ENCODE data around the gene TBATA. TPM values are rescaled to one million over a fixed set of nuclear protein-coding genes. Genes with fewer than 3 reads are reported as not detected.

The TBATA gene
- total RNA-seq, 1 experiment from 2014 or later = not detected

DNA sequence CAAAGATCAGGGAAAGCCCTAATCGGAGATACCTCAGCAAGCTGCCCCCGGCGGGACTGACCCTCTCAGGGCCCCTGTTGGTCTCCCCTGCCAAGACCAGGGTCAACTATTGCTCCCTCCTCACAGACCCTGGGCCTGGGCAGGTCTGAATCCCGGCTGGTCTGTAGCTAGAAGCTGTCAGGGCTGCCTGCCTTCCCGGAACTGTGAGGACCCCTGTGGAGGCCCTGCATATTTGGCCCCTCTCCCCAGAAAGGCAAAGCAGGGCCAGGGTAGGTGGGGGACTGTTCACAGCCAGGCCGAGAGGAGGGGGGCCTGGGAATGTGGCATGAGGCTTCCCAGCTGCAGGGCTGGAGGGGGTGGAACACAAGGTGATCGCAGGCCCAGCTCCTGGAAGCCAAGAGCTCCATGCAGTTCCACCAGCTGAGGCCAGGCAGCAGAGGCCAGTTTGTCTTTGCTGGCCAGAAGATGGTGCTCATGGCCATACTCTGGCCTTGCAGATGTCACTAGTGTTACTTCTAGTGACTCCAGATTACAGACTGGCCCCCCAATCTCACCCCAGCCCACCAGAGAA, 24.1 kb downstream of the TBATA start:
- Mint-ChIP-seq H3K36me3 (peaks cover 13% of the 10 kb centered on the region), H3K27me3 (ENCODE audit: low read depth) (no peaks in the 10 kb centered on the region), H3K27ac (peak overlapping the region; percentile 47), H3K4me3 (no peak overlapping the region), H3K4me1 (peaks cover 25% of the 10 kb centered on the region), H3K9me3 (peaks cover 14% of the 10 kb centered on the region)
- POLR2A ChIA-PET = interaction anchor here (0.5 kb wide), 1 partner anchor 54 kb away, joined by 3 read pairs; no protein-coding TSS in a partner anchor
- CTCF ChIA-PET = interaction anchor here (0.7 to 2.4 kb wide), 18 partner anchors 22 to 305 kb away, joined by 3 to 19 read pairs (median 4); partner anchors contain the start of gene SGPL1
- TF ChIP-seq, protein P1, sequence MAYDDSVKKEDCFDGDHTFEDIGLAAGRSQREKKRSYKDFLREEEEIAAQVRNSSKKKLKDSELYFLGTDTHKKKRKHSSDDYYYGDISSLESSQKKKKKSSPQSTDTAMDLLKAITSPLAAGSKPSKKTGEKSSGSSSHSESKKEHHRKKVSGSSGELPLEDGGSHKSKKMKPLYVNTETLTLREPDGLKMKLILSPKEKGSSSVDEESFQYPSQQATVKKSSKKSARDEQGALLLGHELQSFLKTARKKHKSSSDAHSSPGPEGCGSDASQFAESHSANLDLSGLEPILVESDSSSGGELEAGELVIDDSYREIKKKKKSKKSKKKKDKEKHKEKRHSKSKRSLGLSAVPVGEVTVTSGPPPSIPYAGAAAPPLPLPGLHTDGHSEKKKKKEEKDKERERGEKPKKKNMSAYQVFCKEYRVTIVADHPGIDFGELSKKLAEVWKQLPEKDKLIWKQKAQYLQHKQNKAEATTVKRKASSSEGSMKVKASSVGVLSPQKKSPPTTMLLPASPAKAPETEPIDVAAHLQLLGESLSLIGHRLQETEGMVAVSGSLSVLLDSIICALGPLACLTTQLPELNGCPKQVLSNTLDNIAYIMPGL (CRISPR knock-in tag; IDR thresholded peaks at IDR 0.05) = peak; percentile 45; the same call in 1 of the 2 replicates
- no peak for TF ChIP-seq ZNF219 (CRISPR knock-in tag; IDR thresholded peaks at IDR 0.05; ENCODE audit: borderline replicate concordance)
- peak; percentile 23; the same call in 1 of the 2 replicates for TF ChIP-seq ZNF423 (CRISPR knock-in tag; IDR thresholded peaks at IDR 0.05)
- ATAC-seq (peak; percentile 62), DNase-seq (ENCODE audit: low spot score) (peak; percentile 61)

DNA sequence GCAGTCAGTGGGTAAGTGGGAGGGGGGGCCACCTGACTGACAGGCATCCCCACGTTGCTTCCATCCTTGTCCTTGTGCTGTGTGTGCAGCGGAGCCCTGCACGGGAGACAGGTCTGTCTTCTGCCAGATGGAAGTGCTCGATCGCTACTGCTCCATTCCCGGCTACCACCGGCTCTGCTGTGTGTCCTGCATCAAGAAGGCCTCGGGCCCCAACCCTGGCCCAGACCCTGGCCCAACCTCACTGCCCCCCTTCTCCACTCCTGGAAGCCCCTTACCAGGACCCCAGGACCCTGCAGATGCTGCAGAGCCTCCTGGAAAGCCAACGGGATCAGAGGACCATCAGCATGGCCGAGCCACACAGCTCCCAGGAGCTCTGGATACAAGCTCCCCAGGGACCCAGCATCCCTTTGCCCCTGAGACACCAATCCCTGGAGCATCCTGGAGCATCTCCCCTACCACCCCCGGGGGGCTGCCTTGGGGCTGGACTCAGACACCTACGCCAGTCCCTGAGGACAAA, 24.8 kb downstream of the TBATA start:
- ChIA-PET POLR2A (no interaction called here), CTCF (interaction anchor here (0.6 to 2.4 kb wide), 14 partner anchors 21 to 210 kb away, joined by 3 to 19 read pairs (median 4); partner anchors contain the start of gene SGPL1)
- H3K9me3 Mint-ChIP-seq = peaks cover 7% of the 10 kb centered on the region
- H3K4me3 Mint-ChIP-seq = no peak overlapping the region
- H3K36me3 Mint-ChIP-seq = peaks cover 5% of the 10 kb centered on the region
- no peak for ATAC-seq
- no peaks in the 10 kb centered on the region for H3K27me3 Mint-ChIP-seq (ENCODE audit: low read depth)
- 0 out of 2 replicates have a peak overlapping the region, but pooled peaks have one; percentile 47 for H3K27ac Mint-ChIP-seq
- H3K4me1 Mint-ChIP-seq = peaks cover 25% of the 10 kb centered on the region
- no peak for DNase-seq (ENCODE audit: low spot score)
- TF ChIP-seq, protein P2, sequence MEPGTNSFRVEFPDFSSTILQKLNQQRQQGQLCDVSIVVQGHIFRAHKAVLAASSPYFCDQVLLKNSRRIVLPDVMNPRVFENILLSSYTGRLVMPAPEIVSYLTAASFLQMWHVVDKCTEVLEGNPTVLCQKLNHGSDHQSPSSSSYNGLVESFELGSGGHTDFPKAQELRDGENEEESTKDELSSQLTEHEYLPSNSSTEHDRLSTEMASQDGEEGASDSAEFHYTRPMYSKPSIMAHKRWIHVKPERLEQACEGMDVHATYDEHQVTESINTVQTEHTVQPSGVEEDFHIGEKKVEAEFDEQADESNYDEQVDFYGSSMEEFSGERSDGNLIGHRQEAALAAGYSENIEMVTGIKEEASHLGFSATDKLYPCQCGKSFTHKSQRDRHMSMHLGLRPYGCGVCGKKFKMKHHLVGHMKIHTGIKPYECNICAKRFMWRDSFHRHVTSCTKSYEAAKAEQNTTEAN (CRISPR knock-in tag; IDR thresholded peaks at IDR 0.05) = no peak
- TF ChIP-seq, protein P3, sequence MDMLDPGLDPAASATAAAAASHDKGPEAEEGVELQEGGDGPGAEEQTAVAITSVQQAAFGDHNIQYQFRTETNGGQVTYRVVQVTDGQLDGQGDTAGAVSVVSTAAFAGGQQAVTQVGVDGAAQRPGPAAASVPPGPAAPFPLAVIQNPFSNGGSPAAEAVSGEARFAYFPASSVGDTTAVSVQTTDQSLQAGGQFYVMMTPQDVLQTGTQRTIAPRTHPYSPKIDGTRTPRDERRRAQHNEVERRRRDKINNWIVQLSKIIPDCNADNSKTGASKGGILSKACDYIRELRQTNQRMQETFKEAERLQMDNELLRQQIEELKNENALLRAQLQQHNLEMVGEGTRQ (CRISPR knock-in tag; IDR thresholded peaks at IDR 0.05) = no peak
- TF ChIP-seq, protein P4, sequence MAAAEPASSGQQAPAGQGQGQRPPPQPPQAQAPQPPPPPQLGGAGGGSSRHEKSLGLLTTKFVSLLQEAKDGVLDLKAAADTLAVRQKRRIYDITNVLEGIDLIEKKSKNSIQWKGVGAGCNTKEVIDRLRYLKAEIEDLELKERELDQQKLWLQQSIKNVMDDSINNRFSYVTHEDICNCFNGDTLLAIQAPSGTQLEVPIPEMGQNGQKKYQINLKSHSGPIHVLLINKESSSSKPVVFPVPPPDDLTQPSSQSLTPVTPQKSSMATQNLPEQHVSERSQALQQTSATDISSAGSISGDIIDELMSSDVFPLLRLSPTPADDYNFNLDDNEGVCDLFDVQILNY (CRISPR knock-in tag; IDR thresholded peaks at IDR 0.05) = no peak
- TF ChIP-seq, protein P5, sequence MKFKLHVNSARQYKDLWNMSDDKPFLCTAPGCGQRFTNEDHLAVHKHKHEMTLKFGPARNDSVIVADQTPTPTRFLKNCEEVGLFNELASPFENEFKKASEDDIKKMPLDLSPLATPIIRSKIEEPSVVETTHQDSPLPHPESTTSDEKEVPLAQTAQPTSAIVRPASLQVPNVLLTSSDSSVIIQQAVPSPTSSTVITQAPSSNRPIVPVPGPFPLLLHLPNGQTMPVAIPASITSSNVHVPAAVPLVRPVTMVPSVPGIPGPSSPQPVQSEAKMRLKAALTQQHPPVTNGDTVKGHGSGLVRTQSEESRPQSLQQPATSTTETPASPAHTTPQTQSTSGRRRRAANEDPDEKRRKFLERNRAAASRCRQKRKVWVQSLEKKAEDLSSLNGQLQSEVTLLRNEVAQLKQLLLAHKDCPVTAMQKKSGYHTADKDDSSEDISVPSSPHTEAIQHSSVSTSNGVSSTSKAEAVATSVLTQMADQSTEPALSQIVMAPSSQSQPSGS (CRISPR knock-in tag; IDR thresholded peaks at IDR 0.05; ENCODE audit: borderline replicate concordance, low read depth) = no peak
- TF ChIP-seq ZNF423 (CRISPR knock-in tag; IDR thresholded peaks at IDR 0.05) (no peak), IRF2 (CRISPR knock-in tag; IDR thresholded peaks at IDR 0.05; ENCODE audit: borderline replicate concordance, low read depth) (no peak), PRRX2 (CRISPR knock-in tag; IDR thresholded peaks at IDR 0.05) (no peak), NR1H2 (CRISPR knock-in tag; IDR thresholded peaks at IDR 0.05) (no peak), ELF4 (CRISPR knock-in tag; IDR thresholded peaks at IDR 0.05; ENCODE audit: low read depth) (no peak)
- TF ChIP-seq, protein P6, sequence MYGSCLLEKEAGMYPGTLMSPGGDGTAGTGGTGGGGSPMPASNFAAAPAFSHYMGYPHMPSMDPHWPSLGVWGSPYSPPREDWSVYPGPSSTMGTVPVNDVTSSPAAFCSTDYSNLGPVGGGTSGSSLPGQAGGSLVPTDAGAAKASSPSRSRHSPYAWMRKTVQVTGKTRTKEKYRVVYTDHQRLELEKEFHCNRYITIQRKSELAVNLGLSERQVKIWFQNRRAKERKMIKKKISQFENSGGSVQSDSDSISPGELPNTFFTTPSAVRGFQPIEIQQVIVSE (CRISPR knock-in tag; IDR thresholded peaks at IDR 0.05; ENCODE audit: borderline replicate concordance) = no peak
- TF ChIP-seq, protein P7, sequence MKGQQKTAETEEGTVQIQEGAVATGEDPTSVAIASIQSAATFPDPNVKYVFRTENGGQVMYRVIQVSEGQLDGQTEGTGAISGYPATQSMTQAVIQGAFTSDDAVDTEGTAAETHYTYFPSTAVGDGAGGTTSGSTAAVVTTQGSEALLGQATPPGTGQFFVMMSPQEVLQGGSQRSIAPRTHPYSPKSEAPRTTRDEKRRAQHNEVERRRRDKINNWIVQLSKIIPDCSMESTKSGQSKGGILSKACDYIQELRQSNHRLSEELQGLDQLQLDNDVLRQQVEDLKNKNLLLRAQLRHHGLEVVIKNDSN (CRISPR knock-in tag; IDR thresholded peaks at IDR 0.05) = no peak
- TF ChIP-seq, protein P8, sequence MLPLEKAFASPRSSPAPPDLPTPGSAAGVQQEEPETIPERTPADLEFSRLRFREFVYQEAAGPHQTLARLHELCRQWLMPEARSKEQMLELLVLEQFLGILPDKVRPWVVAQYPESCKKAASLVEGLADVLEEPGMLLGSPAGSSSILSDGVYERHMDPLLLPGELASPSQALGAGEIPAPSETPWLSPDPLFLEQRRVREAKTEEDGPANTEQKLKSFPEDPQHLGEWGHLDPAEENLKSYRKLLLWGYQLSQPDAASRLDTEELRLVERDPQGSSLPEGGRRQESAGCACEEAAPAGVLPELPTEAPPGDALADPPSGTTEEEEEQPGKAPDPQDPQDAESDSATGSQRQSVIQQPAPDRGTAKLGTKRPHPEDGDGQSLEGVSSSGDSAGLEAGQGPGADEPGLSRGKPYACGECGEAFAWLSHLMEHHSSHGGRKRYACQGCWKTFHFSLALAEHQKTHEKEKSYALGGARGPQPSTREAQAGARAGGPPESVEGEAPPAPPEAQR (CRISPR knock-in tag; IDR thresholded peaks at IDR 0.05) = no peak
- TF ChIP-seq, protein P9, sequence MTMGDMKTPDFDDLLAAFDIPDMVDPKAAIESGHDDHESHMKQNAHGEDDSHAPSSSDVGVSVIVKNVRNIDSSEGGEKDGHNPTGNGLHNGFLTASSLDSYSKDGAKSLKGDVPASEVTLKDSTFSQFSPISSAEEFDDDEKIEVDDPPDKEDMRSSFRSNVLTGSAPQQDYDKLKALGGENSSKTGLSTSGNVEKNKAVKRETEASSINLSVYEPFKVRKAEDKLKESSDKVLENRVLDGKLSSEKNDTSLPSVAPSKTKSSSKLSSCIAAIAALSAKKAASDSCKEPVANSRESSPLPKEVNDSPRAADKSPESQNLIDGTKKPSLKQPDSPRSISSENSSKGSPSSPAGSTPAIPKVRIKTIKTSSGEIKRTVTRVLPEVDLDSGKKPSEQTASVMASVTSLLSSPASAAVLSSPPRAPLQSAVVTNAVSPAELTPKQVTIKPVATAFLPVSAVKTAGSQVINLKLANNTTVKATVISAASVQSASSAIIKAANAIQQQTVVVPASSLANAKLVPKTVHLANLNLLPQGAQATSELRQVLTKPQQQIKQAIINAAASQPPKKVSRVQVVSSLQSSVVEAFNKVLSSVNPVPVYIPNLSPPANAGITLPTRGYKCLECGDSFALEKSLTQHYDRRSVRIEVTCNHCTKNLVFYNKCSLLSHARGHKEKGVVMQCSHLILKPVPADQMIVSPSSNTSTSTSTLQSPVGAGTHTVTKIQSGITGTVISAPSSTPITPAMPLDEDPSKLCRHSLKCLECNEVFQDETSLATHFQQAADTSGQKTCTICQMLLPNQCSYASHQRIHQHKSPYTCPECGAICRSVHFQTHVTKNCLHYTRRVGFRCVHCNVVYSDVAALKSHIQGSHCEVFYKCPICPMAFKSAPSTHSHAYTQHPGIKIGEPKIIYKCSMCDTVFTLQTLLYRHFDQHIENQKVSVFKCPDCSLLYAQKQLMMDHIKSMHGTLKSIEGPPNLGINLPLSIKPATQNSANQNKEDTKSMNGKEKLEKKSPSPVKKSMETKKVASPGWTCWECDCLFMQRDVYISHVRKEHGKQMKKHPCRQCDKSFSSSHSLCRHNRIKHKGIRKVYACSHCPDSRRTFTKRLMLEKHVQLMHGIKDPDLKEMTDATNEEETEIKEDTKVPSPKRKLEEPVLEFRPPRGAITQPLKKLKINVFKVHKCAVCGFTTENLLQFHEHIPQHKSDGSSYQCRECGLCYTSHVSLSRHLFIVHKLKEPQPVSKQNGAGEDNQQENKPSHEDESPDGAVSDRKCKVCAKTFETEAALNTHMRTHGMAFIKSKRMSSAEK (CRISPR knock-in tag; IDR thresholded peaks at IDR 0.05; ENCODE audit: borderline replicate concordance) = no peak
- TF ChIP-seq, protein P10, sequence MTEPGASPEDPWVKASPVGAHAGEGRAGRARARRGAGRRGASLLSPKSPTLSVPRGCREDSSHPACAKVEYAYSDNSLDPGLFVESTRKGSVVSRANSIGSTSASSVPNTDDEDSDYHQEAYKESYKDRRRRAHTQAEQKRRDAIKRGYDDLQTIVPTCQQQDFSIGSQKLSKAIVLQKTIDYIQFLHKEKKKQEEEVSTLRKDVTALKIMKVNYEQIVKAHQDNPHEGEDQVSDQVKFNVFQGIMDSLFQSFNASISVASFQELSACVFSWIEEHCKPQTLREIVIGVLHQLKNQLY (CRISPR knock-in tag; IDR thresholded peaks at IDR 0.05) = no peak
